Activated CD4-positive, alpha-beta T cell treated with anti-CD3 and anti-CD28 coated beads for 4 hours (primary cell): Measurements from ENCODE around the gene IGF2.

Source experiments
- DNase-seq, 2 donors: peaks; one replicate each; pipeline ENCODE4 v3.0.0-alpha.2; 2020

Gene IGF2

GRCh38 chr11:2153581-2154194 is 14.5 kb upstream of the IGF2 start:
- no peak for DNase-seq

DNA sequence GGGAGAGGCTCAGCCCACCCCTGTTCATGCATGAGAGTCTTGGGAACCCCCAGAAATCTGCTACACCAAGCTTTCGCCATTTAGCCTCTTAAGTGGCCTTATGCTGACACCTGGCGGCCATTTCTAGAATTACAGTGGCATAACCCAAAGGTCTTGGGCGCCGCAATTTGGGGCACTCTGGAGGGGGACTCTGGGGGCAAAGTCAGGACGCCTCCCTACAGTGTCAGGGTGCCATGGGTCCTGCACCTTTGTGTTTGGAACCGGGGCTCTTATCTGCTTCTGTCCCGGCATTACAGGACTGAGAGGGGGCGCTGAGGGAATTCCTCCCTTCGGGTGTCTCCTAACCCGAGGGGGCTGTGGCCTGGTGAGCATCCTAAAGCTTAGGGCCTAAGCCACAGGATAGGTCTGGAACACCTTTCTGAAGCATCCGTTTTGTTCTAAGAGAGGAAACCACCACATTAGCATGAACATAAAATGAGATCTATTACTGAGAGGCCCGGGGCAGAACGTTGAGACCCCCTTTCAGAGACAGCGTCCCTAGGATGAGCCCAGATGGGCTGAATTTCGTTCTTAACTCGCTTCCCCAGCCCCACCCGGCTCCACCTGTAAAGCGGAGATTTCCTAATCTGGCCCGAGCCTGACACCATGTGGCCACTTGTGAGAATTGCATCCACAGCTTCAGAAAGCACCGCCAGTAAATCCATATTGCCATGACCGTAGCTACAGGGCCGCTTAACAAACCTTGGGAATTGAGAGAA is 12.5 kb upstream of the IGF2 start:
- peak; percentile 79 to 82 for DNase-seq

DNA sequence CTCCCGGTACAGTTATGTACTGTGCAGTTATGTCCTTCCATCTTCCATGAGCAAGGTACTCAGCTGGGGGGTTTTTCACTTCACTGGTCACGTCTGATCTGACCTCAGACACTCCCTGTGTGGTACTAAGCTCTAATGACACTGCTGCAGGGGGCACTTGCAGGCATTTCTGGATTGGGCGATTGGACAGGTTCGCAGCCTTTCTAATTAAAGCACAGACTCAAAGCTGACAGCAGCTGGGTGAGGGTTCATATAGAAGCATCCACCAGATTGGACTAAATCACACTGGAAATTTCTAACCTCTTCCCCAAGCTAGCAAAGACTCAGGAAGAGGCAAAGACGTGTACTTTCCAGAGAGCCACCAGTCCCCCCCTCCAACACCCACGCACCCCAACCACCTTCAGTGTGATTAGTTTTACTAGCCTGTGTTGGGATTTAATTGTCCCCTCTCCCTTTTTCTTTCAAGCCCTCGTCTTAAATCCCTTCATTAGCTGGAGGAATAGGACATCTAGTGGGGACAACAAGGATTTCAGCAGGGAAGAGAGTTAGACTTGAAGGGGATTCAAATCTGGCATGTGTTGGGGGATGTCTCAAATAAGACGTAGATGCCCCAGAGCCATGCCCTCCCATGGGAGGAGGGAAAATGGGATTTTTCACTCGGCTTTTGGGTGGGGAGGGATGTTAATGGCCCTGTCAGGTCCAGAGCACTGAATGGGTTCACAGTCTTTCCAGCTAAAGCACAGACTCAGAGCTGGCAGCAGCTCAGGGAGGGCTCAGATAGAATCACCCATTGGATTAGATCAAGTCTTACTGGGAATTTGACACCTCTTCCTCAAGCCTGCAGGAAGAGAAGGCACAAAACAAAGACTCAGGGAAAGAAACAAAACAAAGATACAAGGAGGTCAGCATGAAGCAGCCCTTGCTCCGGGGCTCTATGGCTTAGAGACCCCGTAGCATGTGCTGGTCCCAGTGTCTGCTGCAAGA is 11.0 kb upstream of the IGF2 start:
- DNase-seq: peak in 1 of 2 donors; percentile 30

DNA sequence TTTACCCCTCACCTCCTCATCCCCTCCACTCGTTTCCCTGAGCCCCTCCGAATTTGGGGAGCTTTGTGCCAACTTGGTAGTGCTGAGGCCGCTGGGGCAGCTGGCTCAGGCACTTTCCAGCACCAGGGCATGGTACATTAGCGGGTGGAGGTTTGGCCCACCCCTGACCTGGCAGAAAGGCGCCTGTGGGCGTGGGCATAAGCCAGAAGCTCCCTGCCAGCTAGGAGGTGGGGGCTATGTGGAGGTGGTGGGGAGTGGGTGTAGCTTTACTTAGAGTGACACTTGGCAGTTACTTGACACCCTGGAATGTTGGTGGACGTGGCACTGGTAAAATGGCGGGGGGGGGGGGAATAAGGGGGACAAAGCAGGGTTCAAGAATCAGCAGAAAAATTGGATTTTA is 10.3 kb upstream of the IGF2 start:
- no peak for DNase-seq

- DNase-seq: no peak
Measured at GRCh38 chr11:2148595-2148994, 9.4 kb upstream of the IGF2 start.

GRCh38 chr11:2147391-2147790 is 8.2 kb upstream of the IGF2 start:
- DNase-seq: no peak

- DNase-seq: no peak
Measured at GRCh38 chr11:2146051-2146450, 6.9 kb upstream of the IGF2 start.

GRCh38 chr11:2144544-2145248 is 5.5 kb upstream of the IGF2 start:
- no peak for DNase-seq

- DNase-seq: no peak
Measured at GRCh38 chr11:2143799-2144543, 4.8 kb upstream of the IGF2 start.

DNA sequence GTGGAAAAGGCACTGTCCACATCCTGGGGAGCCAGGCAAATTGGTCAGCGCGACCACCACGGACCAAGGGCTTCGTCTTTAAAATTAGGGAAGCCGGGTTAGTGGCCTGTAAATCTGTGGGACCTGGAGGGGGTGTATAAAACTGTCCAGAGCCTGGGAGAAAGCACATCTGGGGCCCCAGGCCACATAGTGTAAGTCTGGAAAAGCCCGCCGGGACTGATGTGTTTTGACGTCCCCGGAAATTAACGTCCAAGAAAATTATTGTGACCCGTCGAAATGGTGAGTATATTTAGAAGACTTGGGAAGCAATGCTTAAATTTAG is 4.2 kb upstream of the IGF2 start:
- no peak for DNase-seq

DNA sequence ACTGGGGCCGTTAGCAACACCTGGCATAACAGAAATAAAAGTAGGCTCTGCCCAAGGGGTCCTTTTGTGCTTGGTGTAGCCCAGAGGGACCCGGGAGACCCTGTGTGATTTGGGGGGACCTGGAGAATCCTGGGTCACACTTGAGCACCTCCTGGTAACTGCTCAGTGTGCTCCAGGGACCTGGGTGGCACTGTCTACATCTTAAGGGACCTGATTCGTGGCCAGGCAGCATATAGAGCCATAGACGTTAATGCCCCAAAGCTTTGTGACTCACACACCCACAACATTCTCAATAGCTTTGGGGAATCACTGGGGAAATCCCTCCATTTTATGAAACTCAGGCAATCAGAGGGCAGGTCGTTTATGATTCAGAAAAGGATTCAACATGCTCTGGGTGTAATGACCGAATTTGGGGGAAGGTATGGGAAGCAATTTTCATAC is 3.6 kb upstream of the IGF2 start:
- peak; percentile 22 to 51 for DNase-seq

DNA sequence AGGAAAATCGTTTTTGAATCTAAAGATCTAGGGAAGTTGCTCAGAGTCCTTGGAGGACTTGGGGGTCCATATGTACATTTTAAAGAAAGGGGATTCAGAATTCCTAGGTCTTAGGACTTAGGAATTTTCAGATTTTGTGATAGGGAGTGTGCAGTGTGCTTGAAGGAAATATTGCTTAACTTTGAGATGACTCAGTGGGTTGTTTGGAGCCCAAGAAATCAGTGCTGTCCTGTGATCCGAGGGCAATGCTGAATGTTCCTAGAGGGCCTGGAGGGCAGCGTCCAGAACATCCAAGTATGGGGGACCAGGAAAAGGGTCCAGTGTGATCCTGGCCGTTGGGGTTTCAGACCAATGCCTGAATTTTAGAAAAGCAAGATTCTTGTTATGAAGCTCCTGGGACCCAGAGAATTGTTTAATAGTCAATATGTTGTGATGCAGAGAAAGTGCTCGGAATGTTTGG is 3.1 kb upstream of the IGF2 start:
- no peak for DNase-seq

DNA sequence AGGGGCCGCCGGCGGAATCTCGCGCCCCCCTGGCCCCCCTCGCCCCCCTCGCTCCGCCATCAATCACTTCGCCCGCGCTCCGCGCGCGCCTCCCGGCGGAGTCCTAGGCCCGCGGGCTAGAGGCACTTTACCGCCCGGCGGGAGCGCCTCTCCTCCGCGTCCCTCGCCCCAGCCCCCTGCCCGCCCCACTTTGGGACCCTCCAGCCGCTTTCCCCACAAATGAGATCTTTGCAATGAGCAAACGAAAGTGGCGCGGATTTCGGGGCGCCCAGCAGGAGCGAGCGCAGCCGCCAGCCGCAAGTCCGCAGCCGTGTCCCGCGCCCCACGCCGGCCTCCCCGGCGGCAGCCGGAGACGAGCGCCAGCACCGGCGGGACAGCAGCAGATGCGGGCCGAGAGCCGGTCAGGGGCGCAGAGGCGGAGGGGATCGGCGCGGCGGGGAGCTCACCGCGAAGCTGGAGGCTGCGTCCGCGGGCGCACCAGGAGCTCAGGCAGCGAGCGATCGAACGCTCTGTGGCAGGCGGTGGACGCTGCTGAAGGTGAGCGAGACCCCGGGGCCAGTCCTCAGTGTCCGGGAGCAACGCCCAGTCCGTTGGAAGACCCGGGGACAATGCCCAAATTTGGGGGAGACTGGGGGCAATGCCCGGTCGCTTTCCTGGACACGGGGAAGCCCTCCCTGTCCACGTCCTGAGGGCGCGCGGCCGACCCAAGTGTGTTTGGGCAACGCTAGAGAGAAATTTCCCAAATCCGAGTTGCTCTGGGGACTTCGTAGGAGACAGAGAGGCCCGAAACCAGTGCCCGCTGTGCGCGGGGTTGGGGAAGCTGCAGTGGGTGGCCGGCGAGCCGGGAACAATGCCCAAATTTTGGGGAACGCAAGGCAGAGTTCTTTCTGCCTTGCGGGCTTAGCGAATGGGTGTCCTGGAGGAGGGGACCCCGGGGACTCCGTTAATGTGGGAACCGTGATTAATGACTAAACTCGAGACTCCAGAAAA is 1.5 kb upstream of the IGF2 start:
- no peak for DNase-seq

DNA sequence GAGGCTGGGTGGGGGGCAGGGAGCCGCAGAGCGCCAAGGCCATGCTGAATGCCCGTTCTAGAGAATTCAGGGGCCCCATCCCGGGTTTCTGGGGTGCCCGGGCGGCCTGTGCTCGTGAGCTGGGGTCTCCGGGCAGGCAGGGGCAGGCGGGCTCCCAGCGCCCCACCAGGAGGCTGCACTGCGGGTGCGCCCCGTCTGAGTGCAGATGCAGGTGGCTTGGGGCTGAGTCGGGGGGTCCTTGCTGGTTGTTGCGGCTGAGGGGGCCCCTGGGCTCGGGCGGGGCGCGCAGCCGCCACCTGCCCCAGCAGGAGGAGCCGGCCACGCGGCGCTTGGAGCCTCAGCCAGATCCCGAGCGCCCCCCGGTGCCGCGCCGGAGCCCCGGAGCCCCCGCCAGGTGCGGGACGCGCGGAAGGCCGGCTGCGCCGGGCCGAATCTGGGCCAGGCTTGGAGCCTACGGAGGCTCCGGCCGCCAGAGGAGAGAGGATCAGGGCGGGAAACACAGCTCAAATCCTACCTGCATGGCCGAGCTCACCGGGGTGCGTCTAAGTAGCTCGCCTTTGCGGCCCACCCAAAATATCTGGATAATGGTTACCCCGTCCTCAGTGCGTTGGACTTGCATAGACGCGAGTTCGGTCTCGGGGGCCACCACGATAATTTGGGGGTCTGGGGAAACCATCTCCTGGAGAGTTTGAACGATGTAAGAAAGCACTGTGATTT is 590 bp upstream of the IGF2 start:
- DNase-seq: no peak

GRCh38 chr11:2138431-2139122 is 612 bp downstream of the IGF2 start:
- DNase-seq: peak; percentile 28 to 29

GRCh38 chr11:2138068-2138430 is 1.1 kb downstream of the IGF2 start:
- no peak for DNase-seq

DNA sequence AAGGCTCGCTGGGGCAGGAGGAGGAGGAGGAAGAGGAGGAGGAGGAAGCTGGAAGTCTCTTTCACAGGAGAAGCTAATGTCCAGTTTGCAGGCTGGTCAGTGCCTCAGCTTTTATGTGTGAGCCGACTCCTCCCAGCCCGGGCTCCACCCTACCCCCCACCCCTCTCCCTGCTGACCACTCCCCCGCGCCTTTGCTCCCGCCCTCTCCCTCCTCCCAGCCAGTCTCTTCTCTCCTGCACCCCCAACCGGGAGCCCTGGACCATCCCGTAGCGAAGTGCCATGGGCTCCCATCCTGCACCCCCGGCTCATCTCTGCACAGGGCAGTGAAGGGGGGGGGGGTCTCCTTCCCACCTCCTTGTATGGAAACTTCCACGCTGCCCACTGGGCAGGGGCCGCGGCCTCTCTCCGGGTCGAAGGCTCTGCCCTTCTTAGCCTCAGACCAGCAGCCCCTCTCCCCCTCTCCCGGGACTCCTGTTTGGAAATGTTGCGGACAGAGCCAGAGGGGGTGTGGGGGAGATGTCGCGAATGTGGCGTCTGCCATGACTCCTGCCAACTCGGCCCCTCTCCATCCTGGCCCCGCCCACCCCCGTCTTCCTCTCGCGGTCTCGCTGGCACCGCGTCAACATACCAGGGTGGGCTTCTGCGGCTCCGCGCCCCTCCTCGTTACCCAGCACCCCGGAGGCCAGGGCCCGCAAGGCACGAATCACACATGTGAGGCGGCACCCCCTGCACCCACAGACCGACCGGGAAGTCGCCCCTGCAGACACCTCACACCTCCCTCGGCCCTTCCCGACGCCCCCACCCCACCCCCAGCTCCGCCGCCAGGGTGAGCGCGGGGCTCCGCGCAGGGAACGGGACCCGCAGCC is 1.8 kb downstream of the IGF2 start:
- DNase-seq: no peak

GRCh38 chr11:2136952-2137201 is 2.3 kb downstream of the IGF2 start:
- no peak for DNase-seq
